Measurements from ENCODE around the gene SLC16A2. TPM values are rescaled to one million over a fixed set of nuclear protein-coding genes. Genes with fewer than 3 reads are reported as not detected.

The SLC16A2 gene
- total RNA-seq, 6 donors from 2014 or later, result 2.0 to 10.7 (median 4.8) TPM

GRCh38 chrX:74426071-74426470 is 4.8 kb downstream of the SLC16A2 start:
- WGBS, 2 donors, result 60 to 61% methylated on average over 1 to 2 of the region's 2 CpGs
- Histone ChIP-seq H3K4me3 (no peak overlapping the region), H3K9me3 (no peaks in the 10 kb centered on the region), H3K27me3 (no peaks in the 10 kb centered on the region), H3K27ac (no peak overlapping the region), H3K4me1 (peaks cover 0 to 9% (median 4%) of the 10 kb centered on the region in 4 donors), H3K36me3 (no peaks in the 10 kb centered on the region)
- ATAC-seq (ENCODE audit: low FRiP score in 2 of 2) (no peak), DNase-seq (no peak)
- TF ChIP-seq POLR2A (IDR thresholded peaks at IDR 0.05) (no peak), EP300 (IDR thresholded peaks at IDR 0.05) (no peak), POLR2AphosphoS5 (IDR thresholded peaks at IDR 0.05) (no peak), CTCF (IDR thresholded peaks at IDR 0.05) (no peak)

GRCh38 chrX:74426615-74427014 is 5.3 kb downstream of the SLC16A2 start:
- 50 to 79% methylated on average over 2 of the region's 2 CpGs for WGBS, 2 donors
- no peak for DNase-seq

GRCh38 chrX:74431797-74432196 is 10.5 kb downstream of the SLC16A2 start:
- Histone ChIP-seq H3K27ac (no peak overlapping the region), H3K36me3 (no peaks in the 10 kb centered on the region), H3K27me3 (no peaks in the 10 kb centered on the region), H3K4me3 (no peak overlapping the region), H3K4me1 (no peaks in the 10 kb centered on the region), H3K9me3 (no peaks in the 10 kb centered on the region)
- 38 to 48% methylated on average over 2 of the region's 2 CpGs for WGBS, 2 donors
- ATAC-seq (ENCODE audit: low FRiP score in 2 of 2), result no peak
- TF ChIP-seq POLR2A (IDR thresholded peaks at IDR 0.05), result no peak
- no peak for TF ChIP-seq POLR2AphosphoS5 (IDR thresholded peaks at IDR 0.05)
- TF ChIP-seq EP300 (IDR thresholded peaks at IDR 0.05), result no peak
- TF ChIP-seq CTCF (IDR thresholded peaks at IDR 0.05), result no peak
- DNase-seq, result no peak

More at GRCh38 chrX:74426615-74427014, 5.3 kb downstream of the SLC16A2 start:
- Histone ChIP-seq H3K4me3 (no peak overlapping the region), H3K9me3 (no peaks in the 10 kb centered on the region), H3K36me3 (no peaks in the 10 kb centered on the region), H3K4me1 (peaks cover 0 to 7% (median 4%) of the 10 kb centered on the region in 4 donors), H3K27me3 (no peaks in the 10 kb centered on the region), H3K27ac (no peak overlapping the region)
- no peak for ATAC-seq (ENCODE audit: low FRiP score in 2 of 2)
- TF ChIP-seq POLR2A (IDR thresholded peaks at IDR 0.05) (no peak), CTCF (IDR thresholded peaks at IDR 0.05) (no peak), EP300 (IDR thresholded peaks at IDR 0.05) (no peak), POLR2AphosphoS5 (IDR thresholded peaks at IDR 0.05) (no peak)

- no peak overlapping the region for H3K27ac ChIP-seq
- TF ChIP-seq POLR2A (IDR thresholded peaks at IDR 0.05) (no peak), CTCF (IDR thresholded peaks at IDR 0.05) (no peak), EP300 (IDR thresholded peaks at IDR 0.05) (no peak), POLR2AphosphoS5 (IDR thresholded peaks at IDR 0.05) (no peak)
- H3K27me3 ChIP-seq, result no peaks in the 10 kb centered on the region
- DNase-seq (no peak), ATAC-seq (ENCODE audit: low FRiP score in 2 of 2) (no peak)
- 83 to 94% methylated on average over 1 of the region's 1 CpG for WGBS, 2 donors
- H3K4me1 ChIP-seq, result no peaks in the 10 kb centered on the region
- H3K9me3 ChIP-seq, result no peaks in the 10 kb centered on the region
- H3K4me3 ChIP-seq, result no peak overlapping the region
- no peaks in the 10 kb centered on the region for H3K36me3 ChIP-seq
Measured at GRCh38 chrX:74434336-74434735, 13.0 kb downstream of the SLC16A2 start.

- TF ChIP-seq POLR2AphosphoS5 (IDR thresholded peaks at IDR 0.05) (no peak), EP300 (IDR thresholded peaks at IDR 0.05) (no peak), POLR2A (IDR thresholded peaks at IDR 0.05) (no peak), CTCF (IDR thresholded peaks at IDR 0.05) (no peak)
- no peak for DNase-seq
- Histone ChIP-seq H3K27me3 (no peaks in the 10 kb centered on the region), H3K4me1 (no peaks in the 10 kb centered on the region), H3K9me3 (no peaks in the 10 kb centered on the region), H3K36me3 (no peaks in the 10 kb centered on the region), H3K4me3 (no peak overlapping the region), H3K27ac (no peak overlapping the region)
- 58 to 80% methylated on average over 2 of the region's 2 CpGs for WGBS, 2 donors
- ATAC-seq (ENCODE audit: low FRiP score in 2 of 2), result no peak
Measured at GRCh38 chrX:74437530-74437929, 16.2 kb downstream of the SLC16A2 start.
